Gastrocnemius medialis (tissue), 4 donors: Measurements from ENCODE around the gene PARD3.

Experiments
- CTCF ChIP-seq, 5 experiments: fragments of 450-650 bp in 3 of 5; fragments of 200-600 bp in 2 of 5; sonication (generic) in 2 of 5; IDR thresholded peaks in 4 of 5; conservative IDR thresholded peaks in 1 of 5; 1 replicate in 4 of 5; 2 replicates in 1 of 5; pipeline ENCODE4 v1.5.1; 2016 to 2019; ENCODE audit warnings: antibody characterized with exemption in 5 of 5, mild to moderate bottlenecking in 3 of 5, moderate library complexity in 3 of 5
- POLR2A ChIP-seq, 2 donors: fragments of 450-650 bp; IDR thresholded peaks; one replicate each; pipeline ENCODE4 v1.6.1; 2017; ENCODE audit warnings: antibody characterized with exemption in 2 of 2, mild to moderate bottlenecking in 2 of 2, moderate library complexity in 2 of 2

DNA sequence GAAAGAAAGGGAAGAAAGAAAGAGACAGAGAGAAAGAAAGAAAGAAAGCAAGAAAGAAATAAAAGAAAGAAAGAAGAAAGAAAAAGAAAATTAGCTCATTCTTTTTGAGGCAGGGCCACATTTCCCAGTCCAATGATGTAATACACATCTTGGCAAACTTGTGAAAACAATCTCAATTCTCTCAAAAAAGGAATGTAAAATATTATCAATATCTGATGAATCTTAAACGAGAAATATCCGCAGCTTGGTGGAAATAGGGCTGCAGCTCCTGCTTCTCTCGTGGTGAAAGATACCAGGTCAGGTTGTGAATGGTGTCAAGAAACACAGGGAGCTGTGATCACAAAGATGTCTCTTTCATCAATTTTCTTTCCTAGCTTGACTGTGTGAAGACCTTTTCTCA is 741.0 kb downstream of the PARD3 start:
- TF ChIP-seq CTCF (IDR thresholded peaks at IDR 0.05 in 4 of 5, conservative IDR thresholded peaks at IDR 0.05 in 1 of 5) (no peak), POLR2A (IDR thresholded peaks at IDR 0.05) (no peak)
